Measurements from ENCODE around the gene ARHGEF17. TPM values are rescaled to one million over a fixed set of nuclear protein-coding genes. Genes with fewer than 3 reads are reported as not detected.

The ARHGEF17 gene
- total and polyA plus RNA-seq, 2 of the 8 experiments (the other 6 are each of a cell fraction or from before 2014, with no cell fraction given) = 11.3 to 14.6 TPM

GRCh38 chr11:73295241-73295995 lies 12.7 kb upstream of the ARHGEF17 start (continued):
- no peak for TF ChIP-seq CHD7 (IDR thresholded peaks at IDR 0.05; ENCODE audit: insufficient replicate concordance, low read length)
- no peak for TF ChIP-seq BACH1 (IDR thresholded peaks at IDR 0.05; ENCODE audit: low read length)
- TF ChIP-seq RFX5 (IDR thresholded peaks at IDR 0.05; ENCODE audit: borderline replicate concordance, low read depth, low read length) = no peak
- TF ChIP-seq GABPA (IDR thresholded peaks at IDR 0.05; ENCODE audit: borderline replicate concordance, insufficient read depth, low read length) = peak; percentile 71; the same call in 1 of the 2 replicates
- no peak for TF ChIP-seq SIRT6 (IDR thresholded peaks at IDR 0.05; ENCODE audit: low read length)
- peak; percentile 68 to 76 for TF ChIP-seq RAD21 (IDR thresholded peaks at IDR 0.05 in 1 of 2, conservative IDR thresholded peaks at IDR 0.05 in 1 of 2; ENCODE audit: low read depth in 2 of 2, low read length in 2 of 2)

All from H1 (cell line).